ENCODE results near the gene TYW1B.
"Not testable (repeated sequence)": the region's sequence is repeated elsewhere in the genome, so short reads cannot be mapped to it uniquely, and the experiment has no call there.

Gene TYW1B, protein sequence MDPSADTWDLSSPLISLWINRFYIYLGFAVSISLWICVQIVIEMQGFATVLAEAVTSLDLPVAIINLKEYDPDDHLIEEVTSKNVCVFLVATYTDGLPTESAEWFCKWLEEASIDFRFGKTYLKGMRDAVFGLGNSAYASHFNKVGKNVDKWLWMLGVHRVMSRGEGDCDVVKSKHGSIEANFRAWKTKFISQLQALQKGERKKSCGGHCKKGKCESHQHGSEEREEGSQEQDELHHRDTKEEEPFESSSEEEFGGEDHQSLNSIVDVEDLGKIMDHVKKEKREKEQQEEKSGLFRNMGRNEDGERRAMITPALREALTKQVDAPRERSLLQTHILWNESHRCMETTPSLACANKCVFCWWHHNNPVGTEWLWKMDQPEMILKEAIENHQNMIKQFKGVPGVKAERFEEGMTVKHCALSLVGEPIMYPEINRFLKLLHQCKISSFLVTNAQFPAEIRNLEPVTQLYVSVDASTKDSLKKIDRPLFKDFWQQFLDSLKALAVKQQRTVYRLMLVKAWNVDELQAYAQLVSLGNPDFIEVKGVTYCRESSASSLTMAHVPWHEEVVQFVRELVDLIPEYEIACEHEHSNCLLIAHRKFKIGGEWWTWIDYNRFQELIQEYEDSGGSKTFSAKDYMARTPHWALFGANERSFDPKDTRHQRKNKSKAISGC

DNA sequence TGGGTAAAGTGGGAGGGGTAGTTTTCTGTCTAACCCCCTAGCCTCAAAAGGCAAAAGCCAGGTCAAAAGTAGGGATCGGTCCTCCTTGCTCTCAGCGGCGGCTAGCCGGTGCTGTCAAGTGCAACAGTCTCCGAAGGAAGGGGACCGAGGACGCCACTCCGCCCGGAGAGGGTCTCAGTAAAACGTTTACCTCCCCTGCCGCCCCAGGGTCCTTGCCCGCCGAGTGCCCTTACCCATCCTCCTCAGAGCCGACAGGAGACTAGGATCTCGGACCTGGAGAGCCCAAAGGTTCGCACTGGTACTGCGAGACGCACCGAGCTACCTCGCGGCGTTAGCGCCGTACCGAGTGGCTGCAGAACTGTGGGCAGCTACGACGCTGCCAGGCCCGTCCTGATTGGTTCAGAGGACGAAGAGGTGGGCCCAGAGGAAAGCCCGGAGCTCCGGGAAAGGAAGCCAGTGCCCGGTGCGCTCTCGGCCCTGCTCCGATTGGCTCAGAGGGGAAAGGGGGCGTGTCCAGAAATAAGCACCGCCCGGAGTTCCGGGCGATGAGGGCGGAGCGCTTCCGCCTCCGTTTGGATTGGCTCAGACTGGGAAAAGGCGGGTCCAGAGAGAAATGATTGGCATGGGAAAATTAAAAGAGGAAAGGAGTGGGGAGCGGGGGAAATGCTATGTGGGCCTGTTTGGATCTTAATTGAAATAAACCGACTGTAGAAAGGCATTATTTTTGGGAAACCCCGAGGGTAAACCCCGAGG, at the start of gene TYW1B:
Gene TYW1B (minus strand): TSS at position 362 of the 753 bp plus-strand sequence. CDS start 125 bp downstream, at position 237.
- peak; percentile 99 for DNase-seq

DNA sequence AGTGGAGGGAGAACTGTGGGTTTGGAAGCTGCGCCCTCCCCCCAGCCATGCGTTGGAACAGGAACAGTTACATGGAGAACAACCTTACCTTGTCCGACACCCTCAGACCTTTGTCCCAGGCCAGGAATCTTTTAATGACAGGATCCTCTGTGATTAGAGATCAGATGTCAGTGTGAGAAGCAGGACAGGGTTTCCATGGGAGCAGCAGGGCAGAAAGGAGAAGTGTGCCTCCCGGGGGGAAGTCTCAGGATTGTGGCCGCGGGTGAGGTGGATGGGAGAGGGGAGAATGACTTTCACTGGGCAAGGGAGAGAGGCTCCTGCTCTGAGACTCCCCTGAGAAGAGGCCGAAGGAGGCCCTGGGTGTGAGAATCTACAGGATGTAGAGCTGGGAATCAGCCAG, 39.6 kb upstream of the TYW1B start:
- DNase-seq: not testable (repeated sequence)

DNA sequence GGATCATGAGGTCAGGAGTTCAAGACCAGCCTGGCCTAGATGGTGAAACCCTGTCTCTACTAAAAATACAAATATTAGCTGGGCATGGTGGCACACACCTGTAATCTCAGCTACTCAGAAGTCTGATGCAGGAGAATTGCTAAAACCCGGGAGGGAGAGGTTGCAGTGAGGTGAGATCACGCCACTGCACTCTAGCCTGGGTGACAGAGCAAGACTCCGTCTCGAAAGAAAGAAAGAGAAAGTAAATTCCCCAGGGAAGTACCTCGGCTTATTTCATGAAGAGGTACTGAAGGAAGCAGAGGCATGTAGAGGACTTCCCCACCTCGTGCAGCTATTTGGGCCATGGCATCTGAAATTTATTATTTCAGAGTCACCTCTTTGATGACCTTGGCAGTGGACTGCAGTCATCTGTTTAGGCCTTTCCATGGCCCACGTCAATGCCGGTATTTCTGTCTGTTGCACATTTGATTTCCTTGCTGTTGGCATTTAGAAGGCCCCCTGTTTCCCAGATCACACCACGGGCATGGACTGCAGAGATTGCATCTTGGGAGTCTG, 30.9 kb upstream of the TYW1B start:
- DNase-seq: not testable (repeated sequence)

DNA sequence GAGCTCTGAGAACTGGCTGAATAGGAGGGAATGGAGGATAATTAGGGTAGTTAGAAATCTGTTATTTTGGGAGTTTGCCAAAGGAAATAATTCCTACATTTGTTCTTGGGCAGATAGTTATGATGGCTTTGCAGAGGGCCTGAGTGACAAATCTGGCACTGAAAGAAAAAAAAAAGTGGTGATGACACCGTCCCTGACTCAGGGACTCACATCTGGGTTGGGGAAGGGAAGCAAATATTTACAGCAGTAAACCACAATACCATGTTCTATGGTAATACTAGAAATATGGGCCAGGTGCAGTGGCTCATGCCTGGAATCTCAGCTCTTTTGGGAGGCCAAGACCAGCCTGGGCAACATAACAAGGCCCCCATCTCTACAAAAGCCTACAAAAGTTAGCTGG, 29.9 kb upstream of the TYW1B start:
- DNase-seq: not testable (repeated sequence)

DNA sequence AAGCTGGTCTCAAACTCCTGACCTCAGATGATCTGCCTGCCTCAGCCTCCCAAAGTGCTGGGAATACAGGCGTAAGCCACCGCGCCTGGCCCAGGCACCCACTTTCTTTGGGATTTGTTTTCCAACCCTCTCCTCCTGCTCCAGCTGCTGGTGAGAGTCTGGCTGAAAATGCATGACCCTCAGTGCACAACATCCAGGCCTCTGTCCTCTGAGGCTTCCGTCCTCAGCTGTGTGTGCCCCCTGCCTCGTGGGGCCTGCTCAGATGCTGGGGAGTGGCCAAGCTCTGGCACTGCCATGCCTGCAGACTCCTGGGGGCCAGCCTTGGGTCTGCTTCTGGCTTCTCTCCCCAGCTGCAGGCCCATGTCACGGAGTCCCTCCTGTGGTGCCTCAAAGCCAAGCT, 27.3 kb upstream of the TYW1B start:
- not testable (repeated sequence) for DNase-seq

DNA sequence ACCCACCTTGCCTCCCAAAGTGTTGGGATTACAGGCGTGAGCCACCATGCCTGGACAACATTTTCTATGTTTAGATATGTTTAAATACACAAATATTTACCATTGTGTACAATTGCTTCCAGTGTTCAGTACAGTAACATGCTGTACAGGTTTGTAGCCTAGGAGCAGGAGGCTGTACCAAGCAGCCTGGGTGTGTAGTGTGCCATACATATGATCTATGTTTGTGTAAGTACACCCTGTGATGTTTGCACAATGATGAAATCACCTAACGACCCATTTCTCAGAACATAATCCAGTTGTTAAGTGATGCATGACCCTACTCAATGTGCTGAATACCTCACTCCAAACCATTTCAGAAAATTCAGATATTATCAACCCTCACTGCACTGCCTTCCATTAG, 24.9 kb upstream of the TYW1B start:
- not testable (repeated sequence) for DNase-seq

DNA sequence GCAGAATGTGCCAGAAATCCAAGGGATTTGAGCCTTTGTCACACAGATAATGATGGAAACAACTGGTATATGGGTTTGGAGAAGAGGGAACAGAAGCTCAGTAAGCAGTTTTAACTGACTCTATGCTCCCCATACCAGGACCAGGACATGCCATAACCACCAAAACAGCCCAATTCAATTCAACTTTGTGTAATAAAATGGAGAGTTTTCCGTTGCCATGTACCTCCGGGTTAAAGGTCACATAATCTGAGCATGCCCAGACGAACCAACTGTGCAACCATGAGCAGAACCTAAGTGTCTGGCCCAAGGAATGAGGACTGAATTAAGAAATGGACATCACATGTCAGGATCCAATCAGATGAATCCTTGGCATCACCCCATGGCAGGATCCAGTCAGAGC, 22.7 kb upstream of the TYW1B start:
- DNase-seq: not testable (repeated sequence)

DNA sequence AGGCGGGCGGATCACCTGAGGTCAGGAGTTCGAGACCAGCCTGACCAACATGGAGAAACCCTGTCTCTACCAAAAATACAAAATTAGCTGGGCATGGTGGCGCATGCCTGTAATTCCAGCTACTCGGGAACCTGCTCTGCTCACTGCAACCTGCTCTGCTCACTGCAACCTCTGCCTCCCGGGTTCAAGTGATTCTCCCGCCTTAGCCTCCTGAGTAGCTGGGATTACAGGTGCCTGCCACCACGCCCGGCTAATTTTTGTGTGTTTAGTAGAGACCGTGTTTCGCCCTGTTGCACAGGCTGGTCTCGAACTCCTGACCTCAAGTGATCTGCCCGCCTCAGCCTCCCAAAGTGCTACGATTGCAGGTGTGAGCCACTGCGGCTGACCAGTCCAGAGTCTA, 16.1 kb upstream of the TYW1B start:
- not testable (repeated sequence) for DNase-seq

DNA sequence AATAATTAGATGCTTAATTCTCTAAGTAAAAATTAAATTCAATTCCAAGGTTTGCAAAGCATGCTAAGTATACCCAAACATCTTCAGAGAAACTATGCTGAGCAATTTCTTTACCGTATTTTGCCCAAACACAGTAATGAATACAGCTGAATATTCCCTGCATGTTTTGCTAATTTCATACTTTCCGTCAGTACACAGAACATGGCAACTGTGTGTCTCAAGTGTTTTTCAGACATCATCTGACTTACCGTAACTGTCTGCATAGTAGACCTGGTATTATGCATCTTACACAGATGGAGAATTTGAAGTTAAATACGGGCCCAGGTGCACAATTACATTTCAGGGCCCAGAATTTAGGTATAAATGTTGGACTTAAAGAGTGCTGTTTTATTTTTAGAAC, 15.2 kb upstream of the TYW1B start:
- DNase-seq: not testable (repeated sequence)

DNA sequence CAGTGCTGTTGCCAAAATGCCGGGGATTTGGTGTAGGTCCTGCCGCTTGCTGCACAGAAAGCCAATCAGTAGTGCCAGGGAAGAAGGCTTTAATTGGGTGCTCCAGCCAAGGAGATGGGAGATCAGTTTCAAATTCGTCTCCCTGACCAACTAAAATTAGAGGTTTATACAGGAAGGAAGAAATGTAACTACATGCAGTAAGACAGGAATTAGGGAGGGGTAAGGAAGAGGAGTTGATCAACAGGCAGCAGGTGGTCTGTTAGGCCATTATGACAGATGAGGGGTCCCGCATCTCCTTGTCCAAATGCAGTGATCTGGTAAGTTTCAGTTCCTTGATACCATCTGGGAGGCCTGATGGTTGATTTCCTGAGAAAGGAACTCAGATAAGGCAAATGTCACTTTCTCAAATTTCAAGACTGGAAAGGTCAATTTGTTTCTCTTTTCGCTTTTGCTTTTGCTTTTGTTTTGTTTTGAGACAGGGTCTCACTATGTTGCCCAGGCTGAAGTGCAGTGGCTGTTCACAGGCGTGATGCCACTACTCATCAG, 13.0 kb upstream of the TYW1B start:
- not testable (repeated sequence) for DNase-seq

DNA sequence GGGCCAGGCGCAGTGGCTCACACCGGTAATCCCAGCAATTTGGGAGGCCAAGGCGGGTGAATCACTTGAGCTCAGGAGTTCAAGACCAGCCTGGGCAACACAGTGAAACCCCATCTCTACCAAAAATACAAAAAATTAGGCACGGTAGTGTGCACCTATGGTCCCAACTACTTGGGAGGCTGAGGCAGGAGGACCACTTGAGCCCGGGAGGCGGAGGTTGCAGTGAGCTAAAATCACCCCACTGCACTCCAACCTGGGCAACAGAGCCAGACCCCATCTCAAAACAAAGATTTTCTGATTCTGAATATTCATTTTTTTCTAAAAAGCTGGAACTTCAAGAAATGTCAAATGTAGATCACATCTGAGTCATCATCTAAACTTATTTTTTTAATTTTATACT, 10.3 kb upstream of the TYW1B start:
- not testable (repeated sequence) for DNase-seq

DNA sequence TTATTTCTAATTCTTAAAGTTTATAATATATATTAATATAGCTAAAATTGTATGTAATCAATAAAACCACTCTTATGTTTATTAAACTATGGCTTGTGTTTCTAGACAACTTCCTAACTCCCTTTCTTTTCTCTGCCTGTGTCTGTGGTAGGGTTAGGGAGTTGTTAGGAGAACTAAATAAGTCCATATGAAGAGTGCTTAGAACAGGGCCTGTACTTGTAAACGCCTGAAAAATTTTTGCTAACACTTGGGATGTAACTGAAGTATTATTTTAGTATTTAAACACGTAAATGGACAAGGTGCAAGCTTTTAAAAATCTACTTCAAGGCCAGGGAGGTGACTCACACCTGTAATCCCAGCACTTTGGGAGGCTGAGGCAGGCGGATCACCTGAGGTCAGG, 9.3 kb upstream of the TYW1B start:
- not testable (repeated sequence) for DNase-seq

DNA sequence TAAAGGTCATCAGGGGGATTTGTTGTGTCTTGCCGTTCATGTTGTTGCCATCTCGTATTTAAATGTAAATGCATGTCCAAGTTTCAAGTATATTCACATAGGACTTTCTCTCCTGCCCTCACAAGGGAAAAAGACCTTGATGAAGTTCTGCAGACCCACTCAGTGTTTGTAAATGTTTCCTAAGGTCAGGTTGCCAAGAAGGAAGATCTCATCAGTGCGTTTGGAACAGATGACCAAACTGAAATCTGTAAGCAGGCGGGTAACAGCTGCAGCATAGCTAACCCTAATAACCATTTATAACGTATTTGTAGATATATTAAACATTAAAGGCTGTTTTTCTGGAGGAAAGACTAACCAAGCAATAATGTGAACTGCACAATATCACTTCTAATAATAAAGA, 2.6 kb upstream of the TYW1B start:
- DNase-seq: not testable (repeated sequence)

DNA sequence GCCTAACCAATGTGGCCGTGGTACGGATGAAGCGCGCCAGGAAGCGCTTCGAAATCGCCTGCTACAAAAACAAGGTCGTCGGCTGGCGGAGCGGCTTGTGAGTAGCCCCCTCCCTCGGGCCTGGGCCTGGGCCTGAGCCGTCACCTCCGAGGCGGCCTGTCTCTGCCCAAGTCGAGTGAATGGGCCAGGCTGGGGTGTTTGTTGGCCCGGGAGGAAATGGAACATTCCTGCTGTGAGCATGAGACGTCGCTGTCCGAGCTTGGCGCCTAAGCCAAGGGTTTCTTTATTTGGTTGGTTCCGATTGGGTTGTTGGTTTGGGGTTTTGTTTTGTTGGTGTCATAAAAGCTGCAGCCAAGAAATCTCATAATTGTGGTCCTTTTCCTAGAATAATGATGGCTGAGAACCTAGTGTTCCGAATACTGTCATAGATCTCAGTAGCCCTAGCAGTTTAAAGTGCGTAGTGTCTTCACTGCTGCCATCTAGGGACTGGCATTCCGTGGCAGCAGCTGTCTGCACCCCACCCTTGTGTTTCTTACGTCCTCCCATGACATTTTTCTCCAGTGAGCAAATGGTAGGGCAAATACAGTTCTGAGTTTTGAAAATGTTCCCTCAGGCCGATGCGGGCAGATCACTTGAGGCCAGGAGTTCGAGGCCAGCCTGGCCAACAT, 1.8 kb upstream of the TYW1B start:
- DNase-seq: peak; percentile 53

DNA sequence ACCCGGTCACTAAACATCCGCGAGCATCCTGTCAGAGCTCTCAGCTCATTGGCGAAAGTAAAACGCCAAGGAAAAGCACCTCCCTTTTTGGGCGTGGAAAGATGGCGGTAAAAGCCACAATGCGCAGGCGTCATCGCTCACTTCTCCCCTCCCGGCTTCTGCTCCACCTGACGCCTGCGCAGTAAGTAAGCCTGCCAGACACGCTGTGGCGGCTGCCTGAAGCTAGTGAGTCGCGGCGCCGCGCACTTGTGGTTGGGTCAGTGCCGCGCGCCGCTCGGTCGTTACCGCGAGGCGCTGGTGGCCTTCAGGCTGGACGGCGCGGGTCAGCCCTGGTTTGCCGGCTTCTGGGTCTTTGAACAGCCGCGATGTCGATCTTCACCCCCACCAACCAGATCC, 1.3 kb upstream of the TYW1B start:
- peak; percentile 100 for DNase-seq

DNA sequence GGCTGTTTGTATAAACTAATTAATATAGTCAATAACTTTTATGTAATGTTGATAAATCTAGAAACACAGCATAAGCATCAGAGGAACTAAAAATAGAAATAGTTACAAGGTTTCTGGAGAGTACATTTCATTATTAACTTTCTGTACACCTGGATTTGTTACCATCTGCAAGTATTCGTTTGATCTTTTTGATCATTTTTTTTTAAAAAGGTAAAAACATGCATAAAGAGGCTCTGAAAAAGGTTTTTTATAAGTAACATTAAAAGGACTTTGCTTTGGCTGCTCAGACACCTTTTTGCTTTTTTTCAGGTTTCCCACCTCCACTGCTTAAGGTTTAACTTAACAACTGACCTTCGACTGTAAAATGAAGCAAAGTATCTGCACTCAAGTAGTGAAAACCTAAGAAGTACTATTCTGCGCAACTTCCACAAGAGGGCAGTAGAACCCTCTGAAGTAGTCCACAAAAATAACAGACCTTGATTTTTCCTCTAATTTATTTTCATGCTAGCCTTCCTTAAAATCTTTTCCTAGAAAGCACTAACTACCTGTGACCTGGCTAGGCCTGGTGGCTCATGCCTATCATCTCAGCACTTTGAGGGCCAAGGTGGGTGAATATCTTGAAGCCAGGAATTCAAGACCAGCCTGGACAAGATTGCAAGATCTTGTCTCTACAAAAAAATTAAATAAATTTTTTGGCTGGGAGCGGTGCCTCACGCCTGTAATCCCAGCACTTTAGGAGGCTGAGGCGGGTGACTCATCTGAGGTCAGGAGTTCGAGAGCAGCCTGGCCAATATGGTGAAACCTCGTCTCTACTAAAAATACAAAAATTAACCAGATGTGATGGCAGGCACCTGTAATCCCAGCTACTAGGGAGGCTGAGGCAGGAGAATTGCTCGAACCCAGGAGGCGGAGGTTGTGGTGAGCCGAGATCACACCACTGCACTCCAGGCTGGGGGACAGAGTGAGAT, 4.0 kb downstream of the TYW1B start:
- DNase-seq: peak; percentile 3

DNA sequence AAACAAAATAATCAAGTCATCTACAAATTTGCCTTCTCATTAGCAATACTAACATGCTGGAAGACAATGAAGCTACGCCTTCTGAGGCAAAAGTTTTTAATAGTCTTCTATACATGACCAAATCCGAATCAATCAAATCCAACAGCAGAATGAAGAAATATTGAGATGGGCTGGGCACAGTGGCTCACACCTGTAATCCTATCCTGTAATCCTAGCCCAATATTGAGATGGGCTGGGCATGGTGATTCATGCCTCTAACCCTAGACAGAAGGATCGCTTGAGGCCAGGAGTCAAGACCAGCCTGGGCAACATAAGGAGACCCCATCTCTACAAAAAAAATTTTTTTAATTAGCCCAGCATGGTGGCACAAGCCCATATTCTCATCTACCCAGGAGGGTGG, 5.5 kb downstream of the TYW1B start:
- DNase-seq: not testable (repeated sequence)

DNA sequence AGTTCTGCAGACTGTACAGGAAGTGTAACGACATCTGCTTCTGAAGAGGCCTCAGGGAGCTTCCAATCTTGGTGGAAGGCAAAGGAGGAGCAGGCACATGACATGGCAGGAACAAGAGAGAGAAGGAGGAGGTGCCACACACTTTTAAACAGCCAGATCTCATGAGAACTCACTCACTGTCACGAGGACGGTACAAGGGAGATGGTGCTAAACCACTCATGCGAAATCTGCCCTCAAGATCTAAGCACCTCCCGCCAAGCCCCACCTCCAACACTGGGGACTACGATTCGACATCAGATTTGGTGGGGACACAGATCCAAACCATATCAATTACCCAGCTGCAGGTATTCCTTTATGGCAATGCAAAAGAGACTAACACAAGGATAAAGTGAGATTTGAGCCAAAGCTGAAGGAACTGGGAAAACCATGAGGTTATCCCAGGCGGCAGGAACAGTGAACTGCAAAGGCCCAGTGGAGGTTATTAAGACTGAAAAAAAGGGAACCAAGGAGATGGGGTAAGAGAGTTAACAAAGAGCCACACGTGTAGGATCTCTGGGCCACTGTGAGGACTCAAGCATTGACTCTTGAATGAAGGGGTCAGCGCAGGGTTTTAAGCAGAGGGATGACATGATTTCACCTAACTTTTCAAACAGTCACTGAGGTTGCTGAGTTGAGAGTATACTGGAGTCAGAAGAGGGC, 9.2 kb downstream of the TYW1B start:
- DNase-seq: not testable (repeated sequence)

DNA sequence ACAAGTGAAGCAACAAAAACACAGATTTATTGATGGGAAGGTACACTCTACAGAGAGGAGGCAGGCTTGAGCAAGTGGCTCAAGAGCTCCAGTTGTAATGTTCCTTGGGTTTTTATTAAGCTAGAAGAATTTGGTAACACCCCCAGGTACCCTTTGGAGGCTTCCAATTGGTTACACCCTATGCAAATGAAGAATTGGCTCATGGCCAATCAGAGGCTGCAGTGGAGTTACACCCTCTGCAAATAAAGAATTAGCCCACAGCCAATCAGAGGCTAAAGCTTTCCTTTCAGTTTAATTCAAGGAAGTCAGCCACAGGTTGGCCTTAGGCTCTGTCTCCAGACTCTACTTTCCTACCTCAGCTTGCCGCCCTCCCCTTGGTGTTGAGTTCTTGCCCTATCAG, 10.3 kb downstream of the TYW1B start:
- DNase-seq: not testable (repeated sequence)

Data from NCI-H1092 (cell line).